HCT116 (cell line): ENCODE data around the gene C2orf76. TPM values are rescaled to one million over a fixed set of nuclear protein-coding genes. Genes with fewer than 3 reads are reported as not detected.

Source experiments
- ATAC-seq: fragments of 200-7000 bp; cut with Tn5 transposase; 2 replicates; pipeline ENCODE4 v1.9.1; 2020; ENCODE audit warnings: mild to moderate bottlenecking, moderate library complexity
- BruUV-seq: library from RNA; stranded (reverse); fragments of 400-500 nt; replicated peaks from 2 replicates; lab custom pipeline; 2021; lab: Mats Ljungman, UMichigan
- CTCF ChIA-PET: fragments of 300-600 bp; sonication (Branson Sonifier 250); formaldehyde crosslinking; loops from one replicate; lab custom pipeline; 2021; ENCODE audit warnings: antibody characterized with exemption; lab: Charles Lee
- POLR2A ChIA-PET: fragments of 300-600, 350-600 bp; sonication (Branson Sonifier 250); formaldehyde crosslinking; loops from one replicate; lab custom pipeline; 2021; ENCODE audit warnings: antibody characterized with exemption; lab: Charles Lee
- RAD21 ChIA-PET, 2 experiments: fragments of 300-600 bp; sonication (Branson Sonifier 250); formaldehyde crosslinking; loops; one replicate each; lab custom pipeline; 2023; ENCODE audit warnings: low total read pairs in 2 of 2; ENCODE audit not compliant: uncharacterized antibody in 2 of 2, unreplicated experiment in 2 of 2, low non-redundant PET in 1 of 2; lab: Charles Lee
- DNase-seq: peaks from one replicate; pipeline ENCODE4 v3.0.0-alpha.2; 2010; ENCODE audit warnings: low read depth, low spot score
- H2AFZ ChIP-seq: fragments of 200-600 bp; shearing (Covaris generic), sonication (generic); 2 replicates; pipeline ENCODE4 v1.6.1; 2017; ENCODE audit warnings: low read depth, mixed run types, mixed read lengths, antibody characterized with exemption, low read length; ENCODE audit not compliant: poor library complexity, severe bottlenecking
- H3K27ac ChIP-seq: 2 replicates; pipeline ENCODE4 v1.5.1; 2012; ENCODE audit warnings: low read depth, low read length
- H3K27me3 ChIP-seq: fragments of 200-600 bp; sonication (generic); 2 replicates; pipeline ENCODE4 v1.6.1; 2016; ENCODE audit warnings: mixed run types, low read length, mixed read lengths; ENCODE audit not compliant: insufficient read depth
- H3K36me3 ChIP-seq, 2 experiments: fragments of 200-500 bp in 1 of 2; fragments of 200-600 bp in 1 of 2; sonication (Bioruptor generic) in 1 of 2; sonication (generic) in 1 of 2; 2 replicates each; pipeline versions ENCODE4 v1.5.1 to v1.6.1; 2014 to 2016; ENCODE audit warnings: low read length in 2 of 2, inconsistent platforms in 1 of 2, mixed read lengths in 1 of 2, mixed run types in 1 of 2; ENCODE audit not compliant: insufficient read depth in 2 of 2, control insufficient read depth in 1 of 2
- H3K4me1 ChIP-seq, 2 experiments: fragments of 200-600 bp in 1 of 2; sonication (generic) in 1 of 2; 2 replicates each; pipeline versions ENCODE4 v1.5.1 to v1.6.1; 2012 to 2017; ENCODE audit warnings: low read length in 2 of 2, inconsistent platforms in 1 of 2, mild to moderate bottlenecking in 1 of 2, mixed read lengths in 1 of 2, mixed run types in 1 of 2, moderate library complexity in 1 of 2; ENCODE audit not compliant: insufficient read depth in 2 of 2, control insufficient read depth in 1 of 2
- H3K4me2 ChIP-seq: fragments of 200-600 bp; sonication (generic); 2 replicates; pipeline ENCODE4 v1.6.1; 2017; ENCODE audit warnings: mixed run types, low read length, mixed read lengths
- H3K4me3 ChIP-seq, 2 experiments: fragments of 200-600 bp in 1 of 2; sonication (generic) in 1 of 2; replicated peaks in 1 of 2; 2 replicates each; pipeline ENCODE4 v1.5.1; 2011 to 2016; ENCODE audit warnings: low read length in 2 of 2, control low read depth in 1 of 2, low read depth in 1 of 2, mild to moderate bottlenecking in 1 of 2, mixed read lengths in 1 of 2, mixed run types in 1 of 2
- H3K79me2 ChIP-seq: fragments of 200-600 bp; sonication (generic); 2 replicates; pipeline ENCODE4 v1.6.1; 2017; ENCODE audit warnings: mild to moderate bottlenecking, mixed run types, low read length, moderate library complexity, mixed read lengths; ENCODE audit not compliant: insufficient read depth
- H3K9ac ChIP-seq: fragments of 200-600 bp; sonication (generic); 2 replicates; pipeline ENCODE4 v1.6.1; 2016; ENCODE audit warnings: low read length, mixed read lengths
- H3K9me2 ChIP-seq: fragments of 200-600 bp; sonication (generic), shearing (Covaris generic); 2 replicates; pipeline ENCODE4 v1.6.1; 2017; ENCODE audit warnings: mixed run types, mild to moderate bottlenecking, moderate library complexity; ENCODE audit not compliant: insufficient read depth
- H3K9me3 ChIP-seq, 2 experiments: fragments of 200-500 bp in 1 of 2; fragments of 200-600 bp in 1 of 2; sonication (Bioruptor generic) in 1 of 2; sonication (generic) in 1 of 2; 2 replicates each; pipeline ENCODE4 v1.6.1; 2014 to 2017; ENCODE audit warnings: low read length in 2 of 2, mixed read lengths in 2 of 2, inconsistent platforms in 1 of 2, low read depth in 1 of 2, mild to moderate bottlenecking in 1 of 2, mixed run types in 1 of 2, moderate library complexity in 1 of 2; ENCODE audit not compliant: control insufficient read depth in 1 of 2, insufficient read depth in 1 of 2
- H4K20me1 ChIP-seq: fragments of 200-600 bp; sonication (generic), shearing (Covaris generic); 2 replicates; pipeline ENCODE4 v1.6.1; 2017; ENCODE audit warnings: mixed run types, mild to moderate bottlenecking, moderate library complexity; ENCODE audit not compliant: insufficient read depth
- CBX3 ChIP-seq: IDR thresholded peaks from 2 replicates; pipeline ENCODE4 v1.6.1; 2012; ENCODE audit warnings: low read depth
- CTCF ChIP-seq, 3 experiments: fragments of 200-600 bp in 1 of 3; sonication (generic) in 1 of 3; IDR thresholded peaks in 2 of 3; conservative IDR thresholded peaks in 1 of 3; 2 replicates each; pipeline ENCODE4 v1.5.1; 2012 to 2017; ENCODE audit warnings: low read depth in 2 of 3, low read length in 2 of 3, antibody characterized with exemption in 1 of 3, borderline replicate concordance in 1 of 3, control low read depth in 1 of 3, mild to moderate bottlenecking in 1 of 3, mixed read lengths in 1 of 3, mixed run types in 1 of 3, moderate library complexity in 1 of 3; ENCODE audit not compliant: insufficient read depth in 1 of 3
- EGR1 ChIP-seq: IDR thresholded peaks from 2 replicates; pipeline ENCODE4 v1.6.1; 2012; ENCODE audit warnings: low read depth
- ELF1 ChIP-seq: IDR thresholded peaks from 2 replicates; pipeline ENCODE4 v1.6.1; 2012; ENCODE audit warnings: low read depth, borderline replicate concordance
- MAX ChIP-seq: IDR thresholded peaks from 2 replicates; pipeline ENCODE4 v1.6.1; 2012
- POLR2A ChIP-seq: IDR thresholded peaks from 2 replicates; pipeline ENCODE4 v1.7.0; 2011; ENCODE audit warnings: borderline replicate concordance; ENCODE audit not compliant: insufficient read depth, insufficient read length; ENCODE audit errors: extremely low read depth
- RAD21 ChIP-seq: IDR thresholded peaks from 2 replicates; pipeline ENCODE4 v1.6.1; 2012; ENCODE audit warnings: low read depth, mild to moderate bottlenecking
- SIN3A ChIP-seq: IDR thresholded peaks from 2 replicates; pipeline ENCODE4 v1.6.1; 2012; ENCODE audit warnings: low read depth
- SP1 ChIP-seq: IDR thresholded peaks from 2 replicates; pipeline ENCODE4 v1.6.1; 2012; ENCODE audit warnings: low read depth
- SRF ChIP-seq: IDR thresholded peaks from 2 replicates; pipeline ENCODE4 v1.6.1; 2012; ENCODE audit warnings: low read depth
- YY1 ChIP-seq: IDR thresholded peaks from 2 replicates; pipeline ENCODE4 v1.6.1; 2011; ENCODE audit warnings: low read length, low read depth, moderate library complexity, mild to moderate bottlenecking; ENCODE audit not compliant: insufficient replicate concordance; ENCODE audit errors: extremely low read depth
- ZFX ChIP-seq: fragments of 450-650 bp; IDR thresholded peaks from 2 replicates; pipeline ENCODE4 v1.6.1; 2017
- ZNF274 ChIP-seq: fragments of 200-500 bp; sonication (Bioruptor generic); IDR thresholded peaks from 2 replicates; pipeline ENCODE4 v1.6.1; 2014; ENCODE audit warnings: mild to moderate bottlenecking, low read depth, low read length, inconsistent platforms
- intact Hi-C: fragments of 100-400 bp; cut with micrococcal nuclease; formaldehyde crosslinking; loops from 2 replicates; pipeline ENCODE4 v1.10.0; 2022
- total RNA-seq: library from RNA; stranded (reverse); gene quantifications from one replicate; pipeline ENCODE4 v1.2.1, GENCODE V29; 2021; ENCODE audit not compliant: unreplicated experiment
- TF ChIP-seq, protein P1 (sequence below): IDR thresholded peaks from 2 replicates; pipeline ENCODE4 v1.6.1; 2011; ENCODE audit warnings: mild to moderate bottlenecking, low read length, moderate library complexity; ENCODE audit not compliant: insufficient replicate concordance; ENCODE audit errors: extremely low read depth

Gene C2orf76
- total RNA-seq, 1 experiment from 2014 or later = 10.5 TPM

- Histone ChIP-seq H4K20me1 (no peaks in the 10 kb centered on the region), H3K27ac (no peak overlapping the region), H3K9ac (no peak overlapping the region), H3K4me1 (peaks cover 0 to 9% of the 10 kb centered on the region in 2 experiments; a peak in 1 of 4 replicates), H3K4me2 (no peak overlapping the region), H3K79me2 (no peaks in the 10 kb centered on the region), H3K9me3 (no peaks in the 10 kb centered on the region), H3K4me3 (no peak overlapping the region), H3K36me3 (no peaks in the 10 kb centered on the region), H3K27me3 (no peaks in the 10 kb centered on the region), H2AFZ (no peak overlapping the region), H3K9me2 (no peaks in the 10 kb centered on the region)
- no TSS peak for BruUV-seq
- TF ChIP-seq ZFX (no peak), SRF (no peak), ZNF274 (no peak), CTCF (IDR thresholded peaks at IDR 0.05 in 2 of 3, conservative IDR thresholded peaks at IDR 0.05 in 1 of 3; ENCODE audit: borderline replicate concordance in 1 of 3, insufficient read depth in 1 of 3, low read depth in 2 of 3, low read length in 2 of 3) (no peak), EGR1 (no peak), POLR2A (no peak), ELF1 (no peak)
- ChIA-PET RAD21 (no interaction called here), CTCF (no interaction called here), POLR2A (interaction anchor here (0.6 kb wide), 1 partner anchor 81 kb away, joined by 3 read pairs; no protein-coding TSS in a partner anchor)
- no peak for DNase-seq
- no peak for ATAC-seq
- intact Hi-C loops = no loop called here
Observed at GRCh38 chr2:119289093-119289492, 77.5 kb downstream of the C2orf76 start.

DNA sequence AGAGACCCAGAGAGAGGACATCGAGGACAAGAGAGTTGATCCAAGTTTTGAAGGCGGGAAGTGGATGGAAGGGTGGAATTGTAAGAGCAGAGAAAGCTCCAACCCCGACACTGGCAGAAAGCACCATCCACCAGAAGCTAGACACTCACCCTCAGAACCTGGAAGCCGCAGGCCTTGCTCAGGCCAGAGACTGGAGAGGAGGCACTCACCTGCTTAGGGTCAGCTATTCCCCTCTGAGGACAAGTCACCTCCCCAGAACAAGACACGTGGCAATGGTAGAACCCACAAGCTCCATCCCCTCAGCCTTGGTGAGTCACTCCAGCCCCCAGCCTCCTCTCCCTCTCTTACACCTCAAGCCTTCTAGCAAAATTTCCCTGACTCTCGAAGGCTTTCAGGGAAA, 78.1 kb downstream of the C2orf76 start:
- Histone ChIP-seq H3K4me3 (no peak overlapping the region), H4K20me1 (no peaks in the 10 kb centered on the region), H3K27me3 (no peaks in the 10 kb centered on the region), H3K4me2 (no peak overlapping the region), H3K4me1 (peaks cover 0 to 9% of the 10 kb centered on the region in 2 experiments; a peak in 1 of 4 replicates), H3K9me3 (no peaks in the 10 kb centered on the region), H2AFZ (no peak overlapping the region), H3K36me3 (no peaks in the 10 kb centered on the region), H3K27ac (no peak overlapping the region), H3K79me2 (no peaks in the 10 kb centered on the region), H3K9ac (no peak overlapping the region), H3K9me2 (no peaks in the 10 kb centered on the region)
- no TSS peak for BruUV-seq
- TF ChIP-seq SP1 (no peak), YY1 (no peak), SIN3A (no peak), CBX3 (no peak), EGR1 (no peak), CTCF (IDR thresholded peaks at IDR 0.05 in 2 of 3, conservative IDR thresholded peaks at IDR 0.05 in 1 of 3; ENCODE audit: borderline replicate concordance in 1 of 3, insufficient read depth in 1 of 3, low read depth in 2 of 3, low read length in 2 of 3) (no peak), RAD21 (no peak), MAX (no peak)
- TF ChIP-seq, protein P1, sequence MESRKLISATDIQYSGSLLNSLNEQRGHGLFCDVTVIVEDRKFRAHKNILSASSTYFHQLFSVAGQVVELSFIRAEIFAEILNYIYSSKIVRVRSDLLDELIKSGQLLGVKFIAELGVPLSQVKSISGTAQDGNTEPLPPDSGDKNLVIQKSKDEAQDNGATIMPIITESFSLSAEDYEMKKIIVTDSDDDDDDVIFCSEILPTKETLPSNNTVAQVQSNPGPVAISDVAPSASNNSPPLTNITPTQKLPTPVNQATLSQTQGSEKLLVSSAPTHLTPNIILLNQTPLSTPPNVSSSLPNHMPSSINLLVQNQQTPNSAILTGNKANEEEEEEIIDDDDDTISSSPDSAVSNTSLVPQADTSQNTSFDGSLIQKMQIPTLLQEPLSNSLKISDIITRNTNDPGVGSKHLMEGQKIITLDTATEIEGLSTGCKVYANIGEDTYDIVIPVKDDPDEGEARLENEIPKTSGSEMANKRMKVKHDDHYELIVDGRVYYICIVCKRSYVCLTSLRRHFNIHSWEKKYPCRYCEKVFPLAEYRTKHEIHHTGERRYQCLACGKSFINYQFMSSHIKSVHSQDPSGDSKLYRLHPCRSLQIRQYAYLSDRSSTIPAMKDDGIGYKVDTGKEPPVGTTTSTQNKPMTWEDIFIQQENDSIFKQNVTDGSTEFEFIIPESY = no peak
- CTCF ChIA-PET = no interaction called here
- RAD21 ChIA-PET = no interaction called here
- intact Hi-C loops = no loop called here
- no peak for DNase-seq
- no peak for ATAC-seq
- POLR2A ChIA-PET = no interaction called here
